Activated CD4-positive, alpha-beta memory T cell treated with anti-CD3 and anti-CD28 coated beads, Interleukin-2, amount 10 ng/mL, durations not matched to agents 7 days and 5 days (primary cell): ENCODE measurements around the gene ZNF835. TPM values are rescaled to one million over a fixed set of nuclear protein-coding genes. Genes with fewer than 3 reads are reported as not detected.

ENCODE experiments used
- total RNA-seq, 2 experiments: library from RNA; stranded (reverse); gene quantifications; one replicate each; pipeline ENCODE4 v1.2.3, GENCODE V29; 2021

Gene ZNF835
- total RNA-seq, 2 experiments from 2014 or later = 0.23 to 0.68 TPM

Other genes starting within 250 kb of the ZNF835 start
- gene ZNF667, start 194.4 kb downstream of the ZNF835 start, total RNA-seq = not detected
- under 1 TPM; 0.13 to 0.28 TPM for gene ZNF471, start 163.9 kb downstream of the ZNF835 start, total RNA-seq
- 1 to 10 TPM; 3.1 to 3.8 TPM for gene ZFP28, start 132.8 kb downstream of the ZNF835 start, total RNA-seq
- 1 to 10 TPM; 2.5 TPM for gene ZNF470, start 104.3 kb downstream of the ZNF835 start, total RNA-seq
- gene ZNF71, start 76.5 kb downstream of the ZNF835 start, total RNA-seq = 1 to 10 TPM; 4.8 to 4.9 TPM
- under 1 TPM in 1 of 2 experiments, not detected in 1; 0.33 TPM for gene SMIM17, start 28.6 kb downstream of the ZNF835 start, total RNA-seq
- not detected for gene PEG3, start 169.0 kb upstream of the ZNF835 start, total RNA-seq
- not detected for gene ZIM2, start 169.0 kb upstream of the ZNF835 start, total RNA-seq